Ascending aorta (tissue), 2 donors: ENCODE results near the gene LDHAL6B. TPM values are rescaled to one million over a fixed set of nuclear protein-coding genes. Genes with fewer than 3 reads are reported as not detected.

Source experiments
- DNase-seq, 2 donors: peaks; one replicate each; pipeline ENCODE4 v3.0.0-alpha.2; 2019; ENCODE audit warnings: low spot score in 2 of 2
- H3K27ac ChIP-seq, 2 donors: fragments of 200-600 bp; sonication (generic); one replicate each; pipeline ENCODE4 v1.5.1; 2016 to 2017; ENCODE audit warnings: mild to moderate bottlenecking in 1 of 2
- H3K27me3 ChIP-seq: fragments of 200-600 bp; sonication (generic); one replicate; pipeline ENCODE4 v1.5.1; 2017
- H3K36me3 ChIP-seq, 2 donors: fragments of 200-600 bp; sonication (generic); one replicate each; pipeline ENCODE4 v1.5.1; 2016
- H3K4me1 ChIP-seq, 2 donors: fragments of 200-600 bp; sonication (generic); one replicate each; pipeline ENCODE4 v1.5.1; 2016 to 2017; ENCODE audit warnings: mild to moderate bottlenecking in 1 of 2
- H3K4me3 ChIP-seq, 2 donors: fragments of 200-600 bp; sonication (generic); one replicate each; pipeline ENCODE4 v1.5.1; 2016 to 2017; ENCODE audit warnings: mild to moderate bottlenecking in 1 of 2
- H3K9me3 ChIP-seq, 2 donors: fragments of 200-600 bp; sonication (generic); one replicate each; pipeline ENCODE4 v1.5.1; 2016
- CTCF ChIP-seq, 3 experiments: fragments of 200-600 bp in 2 of 3; fragments of 450-650 bp in 1 of 3; sonication (generic) in 2 of 3; IDR thresholded peaks; one replicate each; pipeline ENCODE4 v1.5.1; 2016 to 2019; ENCODE audit warnings: antibody characterized with exemption in 3 of 3, mild to moderate bottlenecking in 1 of 3, moderate library complexity in 1 of 3
- intact Hi-C: fragments of 100-400 bp; cut with DNase I; formaldehyde crosslinking; loops from one replicate; pipeline ENCODE4 v1.15.1; 2023
- total RNA-seq: library from RNA; depleted of rRNA; stranded (reverse); fragments of >200 nt; gene quantifications from one replicate; pipeline ENCODE4 v1.1.0, GENCODE V29; 2016

The LDHAL6B gene
- total RNA-seq, 1 donor from 2014 or later: not detected

GRCh38 chr15:59251001-59251845 lies 44.6 kb downstream of the LDHAL6B start:
- intact Hi-C loops: no loop called here
- no peak overlapping the region for H3K4me3 ChIP-seq

GRCh38 chr15:59252137-59252536 lies 45.5 kb downstream of the LDHAL6B start:
- H3K36me3 ChIP-seq: peaks cover 10 to 29% of the 10 kb centered on the region in 2 donors
- intact Hi-C loops: no loop called here

More at GRCh38 chr15:59251001-59251845, 44.6 kb downstream of the LDHAL6B start:
- peaks cover 10 to 27% of the 10 kb centered on the region in 2 donors for H3K36me3 ChIP-seq
- no peak for TF ChIP-seq CTCF (IDR thresholded peaks at IDR 0.05)
- no peaks in the 10 kb centered on the region for H3K27me3 ChIP-seq
- no peak for DNase-seq
- H3K4me1 ChIP-seq: no peaks in the 10 kb centered on the region
- H3K27ac ChIP-seq: no peak overlapping the region
- no peaks in the 10 kb centered on the region for H3K9me3 ChIP-seq

GRCh38 chr15:59255680-59256336 lies 49.2 kb downstream of the LDHAL6B start:
- Histone ChIP-seq H3K9me3 (no peaks in the 10 kb centered on the region), H3K4me1 (no peaks in the 10 kb centered on the region)
- intact Hi-C loops: no loop called here

More at GRCh38 chr15:59252137-59252536, 45.5 kb downstream of the LDHAL6B start:
- H3K9me3 ChIP-seq: no peaks in the 10 kb centered on the region
- no peak overlapping the region for H3K27ac ChIP-seq
- H3K4me1 ChIP-seq: no peaks in the 10 kb centered on the region
- no peaks in the 10 kb centered on the region for H3K27me3 ChIP-seq
- H3K4me3 ChIP-seq: no peak overlapping the region
- TF ChIP-seq CTCF (IDR thresholded peaks at IDR 0.05): no peak
- DNase-seq: no peak

GRCh38 chr15:59256482-59256881 lies 49.8 kb downstream of the LDHAL6B start:
- H3K4me3 ChIP-seq: no peak overlapping the region
- no peak for DNase-seq
- peaks cover 18 to 44% of the 10 kb centered on the region in 2 donors for H3K36me3 ChIP-seq
- TF ChIP-seq CTCF (IDR thresholded peaks at IDR 0.05): no peak
- H3K9me3 ChIP-seq: no peaks in the 10 kb centered on the region
- H3K4me1 ChIP-seq: no peaks in the 10 kb centered on the region
- intact Hi-C loops: no loop called here
- no peak overlapping the region for H3K27ac ChIP-seq
- H3K27me3 ChIP-seq: no peaks in the 10 kb centered on the region

More at GRCh38 chr15:59255680-59256336, 49.2 kb downstream of the LDHAL6B start:
- no peaks in the 10 kb centered on the region for H3K27me3 ChIP-seq
- no peak overlapping the region for H3K4me3 ChIP-seq
- peaks cover 18 to 44% of the 10 kb centered on the region in 2 donors for H3K36me3 ChIP-seq
- no peak overlapping the region for H3K27ac ChIP-seq
- no peak for DNase-seq
- no peak for TF ChIP-seq CTCF (IDR thresholded peaks at IDR 0.05)

GRCh38 chr15:59257140-59257539 lies 50.5 kb downstream of the LDHAL6B start:
- H3K9me3 ChIP-seq: no peaks in the 10 kb centered on the region
- H3K36me3 ChIP-seq: peaks cover 18 to 44% of the 10 kb centered on the region in 2 donors
- intact Hi-C loops: no loop called here
- H3K27ac ChIP-seq: no peak overlapping the region
- no peaks in the 10 kb centered on the region for H3K27me3 ChIP-seq
- H3K4me3 ChIP-seq: no peak overlapping the region
- TF ChIP-seq CTCF (IDR thresholded peaks at IDR 0.05): no peak
- H3K4me1 ChIP-seq: no peaks in the 10 kb centered on the region
- DNase-seq: no peak

Other genes starting within 250 kb of the LDHAL6B start
- gene RNF111, start 219.2 kb upstream of the LDHAL6B start, total RNA-seq: 12.2 TPM
- not detected for gene CCNB2, start 101.7 kb upstream of the LDHAL6B start, total RNA-seq
- 48.0 TPM for gene MYO1E, start 166.0 kb downstream of the LDHAL6B start, total RNA-seq
- gene FAM81A, start 231.3 kb downstream of the LDHAL6B start, total RNA-seq: not detected